Lung (tissue), 12 donors: ENCODE measurements around the gene IL13. TPM values are rescaled to one million over a fixed set of nuclear protein-coding genes. Genes with fewer than 3 reads are reported as not detected.

Experiments
- ATAC-seq: fragments of 200-7000 bp; cut with Tn5 transposase; one replicate; pipeline ENCODE4 v1.9.1; 2020; ENCODE audit warnings: moderate number of reproducible peaks; ENCODE audit not compliant: insufficient read depth, low FRiP score
- DNase-seq, 3 donors: peaks; one replicate each; pipeline ENCODE4 v3.0.0-alpha.2; 2013 to 2017
- H3K27ac ChIP-seq, 2 donors: one replicate each; pipeline ENCODE4 v1.5.1; 2013; ENCODE audit warnings: mild to moderate bottlenecking in 2 of 2, moderate library complexity in 2 of 2, control low read depth in 1 of 2, inconsistent platforms in 1 of 2, low read depth in 1 of 2, low read length in 1 of 2
- H3K27me3 ChIP-seq, 3 donors: one replicate each; pipeline ENCODE4 v1.5.1; 2013; ENCODE audit warnings: low read length in 2 of 3; ENCODE audit not compliant: control insufficient read depth in 3 of 3, insufficient read depth in 3 of 3
- H3K36me3 ChIP-seq, 4 donors: one replicate each; pipeline ENCODE4 v1.5.1; 2013; ENCODE audit warnings: low read length in 4 of 4, mild to moderate bottlenecking in 1 of 4, moderate library complexity in 1 of 4; ENCODE audit not compliant: control insufficient read depth in 4 of 4, insufficient read depth in 4 of 4
- H3K4me1 ChIP-seq, 5 donors: one replicate each; pipeline ENCODE4 v1.5.1; 2013; ENCODE audit warnings: low read length in 5 of 5, mild to moderate bottlenecking in 2 of 5, moderate library complexity in 1 of 5; ENCODE audit not compliant: control insufficient read depth in 5 of 5, insufficient read depth in 5 of 5
- H3K4me3 ChIP-seq: one replicate; pipeline ENCODE4 v1.5.1; 2013; ENCODE audit warnings: mild to moderate bottlenecking, control low read depth, moderate library complexity
- H3K9ac ChIP-seq, 2 donors: one replicate each; pipeline ENCODE4 v1.5.1; 2013; ENCODE audit warnings: low read length in 2 of 2, control low read depth in 1 of 2; ENCODE audit not compliant: insufficient read depth in 1 of 2
- H3K9me3 ChIP-seq, 4 donors: one replicate each; pipeline ENCODE4 v1.5.1; 2013; ENCODE audit warnings: low read length in 3 of 4, mild to moderate bottlenecking in 1 of 4, moderate library complexity in 1 of 4; ENCODE audit not compliant: control insufficient read depth in 4 of 4, insufficient read depth in 3 of 4
- WGBS, 2 donors: extraction: QIAGEN DNeasy Blood & Tissue Kit; methylation state at CpG; one replicate each; pipeline ENCODE4 v1.1.7; 2013; 5-methylcytosine and 5-hydroxymethylcytosine counted together
- polyA plus RNA-seq, 2 donors: library from polyadenylated mRNA; stranded (reverse); fragments of 200-250 nt; gene quantifications; one replicate each; pipeline ENCODE4 v1.2.1, GENCODE V29; 2013
- total RNA-seq, 2 donors: library from RNA; depleted of rRNA in 1 of 2; stranded (reverse); fragments of >200 nt in 1 of 2; gene quantifications; one replicate each; pipeline ENCODE4 v1.2.1, GENCODE V29; 2014 to 2021
- TF ChIP-seq, protein P1 (sequence below): IDR thresholded peaks from 2 replicates; pipeline ENCODE4 v1.5.1; 2012; ENCODE audit warnings: mild to moderate bottlenecking; ENCODE audit errors: control extremely low read depth, extremely low read depth
- donor health status: control.
- donor health status: control.
- donor health status: Bipolar disorder and iron deficiency.
- donor health status: healthy.
- donor health status: DM: yes; HTN: yes; CAD: no.

IL13 gene
- total and polyA plus RNA-seq, 4 donors = 0.14 TPM; not detected in 3

DNA sequence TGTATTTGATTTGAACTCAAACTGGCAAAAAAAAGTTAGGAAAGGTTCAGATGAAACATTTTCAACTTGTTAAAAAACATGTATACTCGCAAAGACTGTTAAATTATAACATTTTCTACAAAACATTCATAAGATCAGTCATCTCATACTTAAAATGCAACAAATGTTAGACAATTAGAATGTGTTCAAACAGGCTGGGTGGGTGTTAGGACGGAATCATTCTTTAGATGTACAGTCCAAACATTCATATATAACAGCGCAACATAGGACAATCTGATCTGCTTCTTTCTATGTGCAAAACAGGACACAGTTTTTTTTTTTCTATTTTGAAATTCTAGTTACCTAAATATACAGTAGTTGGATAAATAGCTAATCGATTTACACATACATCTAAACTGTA lies 38.0 kb downstream of the IL13 start:
- WGBS, 2 donors = 94 to 98% methylated on average over 4 of the region's 4 CpGs
- peaks cover 0 to 16% (median 4%) of the 10 kb centered on the region in 4 donors for H3K36me3 ChIP-seq
- ATAC-seq = no peak

DNA sequence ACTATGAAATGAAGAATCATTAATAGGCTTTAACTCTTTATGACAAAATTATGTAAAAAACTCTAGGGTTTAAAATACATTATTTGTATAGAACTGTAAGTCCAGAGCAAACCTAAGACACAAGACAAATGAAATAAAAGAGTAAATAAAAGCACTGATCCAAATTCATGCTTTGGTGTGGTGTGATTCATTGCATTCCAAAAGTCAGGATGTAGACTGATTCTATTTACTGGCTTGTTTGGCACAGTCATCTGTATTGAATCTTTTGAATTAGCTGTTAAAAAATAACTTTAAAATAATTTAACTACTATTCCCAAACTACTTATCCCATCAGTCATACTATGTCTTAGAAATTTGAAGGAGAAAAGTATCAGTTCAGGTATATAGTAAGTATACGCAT lies 46.9 kb downstream of the IL13 start:
- no peak for ATAC-seq
- Histone ChIP-seq H3K4me1 (no peaks in the 10 kb centered on the region), H3K27me3 (no peaks in the 10 kb centered on the region), H3K4me3 (no peak overlapping the region), H3K9me3 (no peaks in the 10 kb centered on the region), H3K9ac (no peak overlapping the region), H3K36me3 (peaks cover 2 to 15% (median 7%) of the 10 kb centered on the region in 4 donors), H3K27ac (no peak overlapping the region)
- no peak for DNase-seq
- WGBS, 2 donors = 92 to 100% methylated on average over 1 of the region's 1 CpG
- TF ChIP-seq, protein P1, sequence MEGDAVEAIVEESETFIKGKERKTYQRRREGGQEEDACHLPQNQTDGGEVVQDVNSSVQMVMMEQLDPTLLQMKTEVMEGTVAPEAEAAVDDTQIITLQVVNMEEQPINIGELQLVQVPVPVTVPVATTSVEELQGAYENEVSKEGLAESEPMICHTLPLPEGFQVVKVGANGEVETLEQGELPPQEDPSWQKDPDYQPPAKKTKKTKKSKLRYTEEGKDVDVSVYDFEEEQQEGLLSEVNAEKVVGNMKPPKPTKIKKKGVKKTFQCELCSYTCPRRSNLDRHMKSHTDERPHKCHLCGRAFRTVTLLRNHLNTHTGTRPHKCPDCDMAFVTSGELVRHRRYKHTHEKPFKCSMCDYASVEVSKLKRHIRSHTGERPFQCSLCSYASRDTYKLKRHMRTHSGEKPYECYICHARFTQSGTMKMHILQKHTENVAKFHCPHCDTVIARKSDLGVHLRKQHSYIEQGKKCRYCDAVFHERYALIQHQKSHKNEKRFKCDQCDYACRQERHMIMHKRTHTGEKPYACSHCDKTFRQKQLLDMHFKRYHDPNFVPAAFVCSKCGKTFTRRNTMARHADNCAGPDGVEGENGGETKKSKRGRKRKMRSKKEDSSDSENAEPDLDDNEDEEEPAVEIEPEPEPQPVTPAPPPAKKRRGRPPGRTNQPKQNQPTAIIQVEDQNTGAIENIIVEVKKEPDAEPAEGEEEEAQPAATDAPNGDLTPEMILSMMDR = no peak

More for the DNA sequence above, 38.0 kb downstream of the IL13 start:
- TF ChIP-seq, protein P1 = no peak
- no peak overlapping the region for H3K27ac ChIP-seq
- H3K27me3 ChIP-seq = no peaks in the 10 kb centered on the region
- no peaks in the 10 kb centered on the region for H3K9me3 ChIP-seq
- no peak overlapping the region for H3K9ac ChIP-seq
- no peak for DNase-seq
- H3K4me1 ChIP-seq = no peaks in the 10 kb centered on the region
- no peak overlapping the region for H3K4me3 ChIP-seq

DNA sequence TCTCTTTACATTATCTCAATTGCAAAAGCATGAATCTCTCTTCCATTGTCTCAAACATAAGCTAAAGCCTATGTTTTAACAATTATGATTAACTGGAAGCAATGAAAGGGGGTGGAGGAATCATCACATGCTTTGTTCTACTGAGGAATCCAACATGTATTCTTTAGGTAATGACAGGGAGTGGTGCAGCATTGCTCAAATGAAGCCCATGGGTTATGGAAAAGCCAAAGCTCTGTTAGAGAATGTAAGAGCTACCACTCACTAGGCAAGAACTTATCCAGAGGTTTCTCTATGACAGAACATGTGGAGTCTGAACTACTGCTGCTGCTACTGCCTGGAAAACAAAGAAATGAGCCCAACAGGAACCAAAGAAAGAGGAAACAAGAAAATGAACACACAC lies 50.7 kb downstream of the IL13 start:
- H3K9ac ChIP-seq = peak overlapping the region in 1 of 2 donors; percentile 16
- peaks cover 0 to 12% (median 0%) of the 10 kb centered on the region in 4 donors for H3K36me3 ChIP-seq
- ATAC-seq = no peak

More for the DNA sequence above, 50.7 kb downstream of the IL13 start:
- Histone ChIP-seq H3K9me3 (no peaks in the 10 kb centered on the region), H3K27ac (no peak overlapping the region), H3K4me1 (no peaks in the 10 kb centered on the region), H3K27me3 (no peaks in the 10 kb centered on the region), H3K4me3 (no peak overlapping the region)
- TF ChIP-seq, protein P1 = no peak
- no peak for DNase-seq

Other genes with a start within 250 kb of the IL13 start
- 10 to 100 TPM; 53.8 to 83.2 TPM for gene IRF1, start 167.4 kb upstream of the IL13 start, total RNA-seq
- 100 to 1,000 TPM in 1 of 2 donors, 10 to 100 TPM in 1; 32.9 to 141 TPM for gene IRF1, start 167.4 kb upstream of the IL13 start, polyA plus RNA-seq
- not detected for gene IL5, start 114.7 kb upstream of the IL13 start, total RNA-seq
- gene IL5, start 114.7 kb upstream of the IL13 start, polyA plus RNA-seq = not detected
- gene RAD50, start 101.2 kb upstream of the IL13 start, total RNA-seq = 10 to 100 TPM; 28.4 to 46.7 TPM
- 1 to 10 TPM; 8.2 to 9.3 TPM for gene RAD50, start 101.2 kb upstream of the IL13 start, polyA plus RNA-seq
- not detected for gene IL4, start 15.8 kb downstream of the IL13 start, total RNA-seq
- gene IL4, start 15.8 kb downstream of the IL13 start, polyA plus RNA-seq = not detected
- gene KIF3A, start 79.4 kb downstream of the IL13 start, total RNA-seq = 10 to 100 TPM; 13.1 to 16.5 TPM
- gene KIF3A, start 79.4 kb downstream of the IL13 start, polyA plus RNA-seq = 1 to 10 TPM; 3.1 to 5.2 TPM
- under 1 TPM; 0.74 to 0.88 TPM for gene CCNI2, start 89.3 kb downstream of the IL13 start, total RNA-seq
- under 1 TPM; 0.55 to 0.61 TPM for gene CCNI2, start 89.3 kb downstream of the IL13 start, polyA plus RNA-seq
- 10 to 100 TPM; 27.5 to 37.8 TPM for gene SEPTIN8, start 119.1 kb downstream of the IL13 start, total RNA-seq
- 10 to 100 TPM; 12.4 to 16.5 TPM for gene SEPTIN8, start 119.1 kb downstream of the IL13 start, polyA plus RNA-seq
- gene SOWAHA, start 155.1 kb downstream of the IL13 start, total RNA-seq = under 1 TPM; 0.14 to 0.98 TPM
- under 1 TPM; 0.06 to 0.10 TPM for gene SOWAHA, start 155.1 kb downstream of the IL13 start, polyA plus RNA-seq
- 10 to 100 TPM in 1 of 2 donors, 1 to 10 TPM in 1; 7.0 to 21.9 TPM for gene SHROOM1, start 172.5 kb downstream of the IL13 start, total RNA-seq
- 10 to 100 TPM in 1 of 2 donors, 1 to 10 TPM in 1; 7.9 to 15.0 TPM for gene SHROOM1, start 172.5 kb downstream of the IL13 start, polyA plus RNA-seq
- under 1 TPM; 0.25 to 0.37 TPM for gene GDF9, start 208.3 kb downstream of the IL13 start, total RNA-seq
- under 1 TPM; 0.14 to 0.28 TPM for gene GDF9, start 208.3 kb downstream of the IL13 start, polyA plus RNA-seq
- gene UQCRQ, start 208.5 kb downstream of the IL13 start, total RNA-seq = 100 to 1,000 TPM in 1 of 2 donors, 10 to 100 TPM in 1; 99.0 to 359 TPM
- gene UQCRQ, start 208.5 kb downstream of the IL13 start, polyA plus RNA-seq = 100 to 1,000 TPM; 232 to 528 TPM
- gene LEAP2, start 215.5 kb downstream of the IL13 start, total RNA-seq = 1 to 10 TPM in 1 of 2 donors, under 1 TPM in 1; 0.98 to 3.1 TPM
- 1 to 10 TPM in 1 of 2 donors, under 1 TPM in 1; 0.50 to 1.6 TPM for gene LEAP2, start 215.5 kb downstream of the IL13 start, polyA plus RNA-seq